OCI-LY1 (cell line): Measurements from ENCODE around the gene KIRREL3.

Source experiments
- CTCF ChIP-seq: fragments of 200-600 bp; sonication (generic), shearing (Covaris generic); IDR thresholded peaks from 2 replicates; pipeline ENCODE4 v1.5.1; 2017; ENCODE audit warnings: mild to moderate bottlenecking, antibody characterized with exemption, low read length, moderate library complexity, mixed read lengths
- EZH2 ChIP-seq: fragments of 200-600 bp; sonication (generic), shearing (Covaris generic); IDR thresholded peaks from 2 replicates; pipeline ENCODE4 v1.8.0; 2017; ENCODE audit warnings: borderline replicate concordance, mixed run types, mild to moderate bottlenecking, antibody characterized with exemption, low read length, moderate library complexity, mixed read lengths

- TF ChIP-seq CTCF: no peak
- TF ChIP-seq EZH2: no peak
Observed at GRCh38 chr11:126868741-126869140, 131.8 kb downstream of the KIRREL3 start.
